ENCODE results near the gene NFIX. TPM values are rescaled to one million over a fixed set of nuclear protein-coding genes. Genes with fewer than 3 reads are reported as not detected.

Gene NFIX
- total and polyA plus RNA-seq, 7 experiments from 2014 or later: 0.41 to 7.7 (median 5.9) TPM

GRCh38 chr19:13120817-13121216, 125.5 kb downstream of the NFIX start:
- Histone ChIP-seq H3K9me3 (ENCODE audit: control insufficient read depth in 2 of 3, low read length in 3 of 3) (no peaks in the 10 kb centered on the region), H3K4me1 (ENCODE audit: control insufficient read depth in 2 of 2, insufficient read depth in 2 of 2, low read length in 2 of 2) (peaks cover 19 to 26% of the 10 kb centered on the region in 2 donors), H3K27me3 (ENCODE audit: control insufficient read depth in 2 of 2, insufficient read depth in 2 of 2, low read length in 2 of 2) (no peaks in the 10 kb centered on the region), H3K27ac (ENCODE audit: low read depth, low read length) (no peak overlapping the region), H3K36me3 (ENCODE audit: control insufficient read depth in 2 of 3, insufficient read depth in 3 of 3, low read length in 3 of 3) (peaks cover 0 to 7% (median 0%) of the 10 kb centered on the region in 3 experiments), H3K4me3 (ENCODE audit: low read length) (no peak overlapping the region)
- Mint-ChIP-seq H3K4me3 (peak overlapping the region in 3 of 10 donors; percentile 31 to 70 (median 35)), H3K27me3 (no peaks in the 10 kb centered on the region), H3K27ac (peak overlapping the region in 3 of 9 donors; percentile 8 to 47 (median 39)), H3K9me3 (peaks cover 0 to 3% (median 0%) of the 10 kb centered on the region in 11 donors), H3K4me1 (peaks cover 17 to 63% (median 49%) of the 10 kb centered on the region in 7 donors), H3K36me3 (peaks cover 0 to 4% (median 0%) of the 10 kb centered on the region in 5 donors)
- ChIA-PET POLR2A (interaction anchor here (1.0 to 2.3 kb wide), 2 partner anchors 25 to 29 kb away, joined by 3 to 7 read pairs; partner anchors contain the start of genes IER2 and STX10), CTCF (interaction anchor here (0.6 to 1.4 kb wide), 2 partner anchors 92 to 155 kb away, joined by 4 to 5 read pairs; no protein-coding TSS in a partner anchor)
- ATAC-seq (no peak), DNase-seq (no peak)
- intact Hi-C loops (cut with micrococcal nuclease): no loop called here

GRCh38 chr19:13121551-13122274, 126.4 kb downstream of the NFIX start:
- peaks cover 0 to 4% (median 0%) of the 10 kb centered on the region in 5 donors for H3K36me3 Mint-ChIP-seq
- H3K4me1 Mint-ChIP-seq: peaks cover 17 to 55% (median 44%) of the 10 kb centered on the region in 7 donors
- Histone ChIP-seq H3K9me3 (ENCODE audit: control insufficient read depth in 2 of 3, low read length in 3 of 3) (no peaks in the 10 kb centered on the region), H3K27ac (ENCODE audit: low read depth, low read length) (no peak overlapping the region), H3K4me1 (ENCODE audit: control insufficient read depth in 2 of 2, insufficient read depth in 2 of 2, low read length in 2 of 2) (peaks cover 15 to 22% of the 10 kb centered on the region in 2 donors), H3K36me3 (ENCODE audit: control insufficient read depth in 2 of 3, insufficient read depth in 3 of 3, low read length in 3 of 3) (peaks cover 0 to 11% (median 0%) of the 10 kb centered on the region in 3 experiments), H3K27me3 (ENCODE audit: control insufficient read depth in 2 of 2, insufficient read depth in 2 of 2, low read length in 2 of 2) (no peaks in the 10 kb centered on the region), H3K4me3 (ENCODE audit: low read length) (no peak overlapping the region)
- ChIA-PET POLR2A (no interaction called here), CTCF (no interaction called here)
- ATAC-seq (no peak), DNase-seq (no peak)
- H3K27me3 Mint-ChIP-seq: no peaks in the 10 kb centered on the region
- H3K9me3 Mint-ChIP-seq: peaks cover 0 to under 1% (median 0%) of the 10 kb centered on the region in 11 donors
- peak overlapping the region in 2 of 10 donors; percentile 39 to 70 for H3K4me3 Mint-ChIP-seq
- intact Hi-C loops (cut with micrococcal nuclease): no loop called here
- peak overlapping the region in 2 of 9 donors; percentile 24 to 48 for H3K27ac Mint-ChIP-seq

- intact Hi-C loops (cut with micrococcal nuclease): no loop called here
- ATAC-seq (no peak), DNase-seq (no peak)
- H3K9me3 Mint-ChIP-seq: no peaks in the 10 kb centered on the region
- H3K27me3 ChIP-seq (ENCODE audit: control insufficient read depth in 2 of 2, insufficient read depth in 2 of 2, low read length in 2 of 2): no peaks in the 10 kb centered on the region
- H3K27ac ChIP-seq (ENCODE audit: low read depth, low read length): no peak overlapping the region
- no peaks in the 10 kb centered on the region for H3K9me3 ChIP-seq (ENCODE audit: control insufficient read depth in 2 of 3, low read length in 3 of 3)
- CTCF ChIA-PET: no interaction called here
- peaks cover 15 to 21% of the 10 kb centered on the region in 2 donors for H3K4me1 ChIP-seq (ENCODE audit: control insufficient read depth in 2 of 2, insufficient read depth in 2 of 2, low read length in 2 of 2)
- H3K36me3 Mint-ChIP-seq: peaks cover 0 to 4% (median 0%) of the 10 kb centered on the region in 5 donors
- peaks cover 0 to 13% (median 0%) of the 10 kb centered on the region in 3 experiments for H3K36me3 ChIP-seq (ENCODE audit: control insufficient read depth in 2 of 3, insufficient read depth in 3 of 3, low read length in 3 of 3)
- H3K4me3 ChIP-seq (ENCODE audit: low read length): no peak overlapping the region
- H3K4me1 Mint-ChIP-seq: peaks cover 16 to 50% (median 38%) of the 10 kb centered on the region in 7 donors
- peak overlapping the region in 2 of 10 donors; percentile 39 to 53 for H3K4me3 Mint-ChIP-seq
- POLR2A ChIA-PET: interaction anchor here (0.7 kb wide), 1 partner anchor 14 kb away, joined by 3 read pairs; no protein-coding TSS in a partner anchor
- peak overlapping the region in 3 of 9 donors; percentile 17 to 48 (median 34) for H3K27ac Mint-ChIP-seq
- H3K27me3 Mint-ChIP-seq: no peaks in the 10 kb centered on the region
Observed at GRCh38 chr19:13122275-13122878, 127.1 kb downstream of the NFIX start.

GRCh38 chr19:13122980-13123957, 128.0 kb downstream of the NFIX start:
- ATAC-seq (no peak), DNase-seq (no peak)
- no peaks in the 10 kb centered on the region for H3K9me3 ChIP-seq (ENCODE audit: control insufficient read depth in 2 of 3, low read length in 3 of 3)
- H3K27me3 ChIP-seq (ENCODE audit: control insufficient read depth in 2 of 2, insufficient read depth in 2 of 2, low read length in 2 of 2): no peaks in the 10 kb centered on the region
- H3K27ac ChIP-seq (ENCODE audit: low read depth, low read length): no peak overlapping the region
- Mint-ChIP-seq H3K9me3 (no peaks in the 10 kb centered on the region), H3K27me3 (no peaks in the 10 kb centered on the region), H3K4me1 (peaks cover 18 to 50% (median 42%) of the 10 kb centered on the region in 7 donors), H3K4me3 (peak overlapping the region in 1 of 10 donors; percentile 66), H3K27ac (peak overlapping the region in 2 of 9 donors; percentile 29 to 66), H3K36me3 (peaks cover 0 to 4% (median 0%) of the 10 kb centered on the region in 5 donors)
- POLR2A ChIA-PET: interaction anchor here (0.6 to 0.7 kb wide), 2 partner anchors 13 to 131 kb away, joined by 3 to 4 read pairs; no protein-coding TSS in a partner anchor
- CTCF ChIA-PET: no interaction called here
- no peak overlapping the region for H3K4me3 ChIP-seq (ENCODE audit: low read length)
- peaks cover 15% of the 10 kb centered on the region in 2 donors for H3K4me1 ChIP-seq (ENCODE audit: control insufficient read depth in 2 of 2, insufficient read depth in 2 of 2, low read length in 2 of 2)
- peaks cover 0 to 14% (median 0%) of the 10 kb centered on the region in 3 experiments for H3K36me3 ChIP-seq (ENCODE audit: control insufficient read depth in 2 of 3, insufficient read depth in 3 of 3, low read length in 3 of 3)
- intact Hi-C loops (cut with micrococcal nuclease): no loop called here

- Histone ChIP-seq H3K27me3 (ENCODE audit: control insufficient read depth in 2 of 2, insufficient read depth in 2 of 2, low read length in 2 of 2) (no peaks in the 10 kb centered on the region), H3K27ac (ENCODE audit: low read depth, low read length) (no peak overlapping the region), H3K4me1 (ENCODE audit: control insufficient read depth in 2 of 2, insufficient read depth in 2 of 2, low read length in 2 of 2) (peaks cover 0 to under 1% of the 10 kb centered on the region in 2 donors), H3K4me3 (ENCODE audit: low read length) (no peak overlapping the region), H3K9me3 (ENCODE audit: control insufficient read depth in 2 of 3, low read length in 3 of 3) (no peaks in the 10 kb centered on the region), H3K36me3 (ENCODE audit: control insufficient read depth in 2 of 3, insufficient read depth in 3 of 3, low read length in 3 of 3) (peaks cover 0 to 10% (median 0%) of the 10 kb centered on the region in 3 experiments)
- H3K27ac Mint-ChIP-seq: no peak overlapping the region
- ChIA-PET CTCF (no interaction called here), POLR2A (no interaction called here)
- peaks cover 0 to 2% (median 0%) of the 10 kb centered on the region in 5 donors for H3K36me3 Mint-ChIP-seq
- no peak overlapping the region for H3K4me3 Mint-ChIP-seq
- peaks cover 20 to 35% (median 26%) of the 10 kb centered on the region in 7 donors for H3K4me1 Mint-ChIP-seq
- no peaks in the 10 kb centered on the region for H3K27me3 Mint-ChIP-seq
- no peaks in the 10 kb centered on the region for H3K9me3 Mint-ChIP-seq
- no peak for ATAC-seq
- intact Hi-C loops (cut with micrococcal nuclease): no loop called here
- DNase-seq: no peak
Observed at GRCh38 chr19:13127051-13127450, 131.8 kb downstream of the NFIX start.

Data from naive thymus-derived CD4-positive, alpha-beta T cell (primary cell).